ENCODE measurements around the gene SERTAD3. TPM values are rescaled to one million over a fixed set of nuclear protein-coding genes. Genes with fewer than 3 reads are reported as not detected.
A peak's percentile ranks its signal among the peaks of the same experiment; 100 is the strongest.

SERTAD3 gene
- total and polyA plus RNA-seq, 2 of the 8 experiments (the other 6 are each of a cell fraction or from before 2014, with no cell fraction given): 15.1 to 32.1 TPM

DNA sequence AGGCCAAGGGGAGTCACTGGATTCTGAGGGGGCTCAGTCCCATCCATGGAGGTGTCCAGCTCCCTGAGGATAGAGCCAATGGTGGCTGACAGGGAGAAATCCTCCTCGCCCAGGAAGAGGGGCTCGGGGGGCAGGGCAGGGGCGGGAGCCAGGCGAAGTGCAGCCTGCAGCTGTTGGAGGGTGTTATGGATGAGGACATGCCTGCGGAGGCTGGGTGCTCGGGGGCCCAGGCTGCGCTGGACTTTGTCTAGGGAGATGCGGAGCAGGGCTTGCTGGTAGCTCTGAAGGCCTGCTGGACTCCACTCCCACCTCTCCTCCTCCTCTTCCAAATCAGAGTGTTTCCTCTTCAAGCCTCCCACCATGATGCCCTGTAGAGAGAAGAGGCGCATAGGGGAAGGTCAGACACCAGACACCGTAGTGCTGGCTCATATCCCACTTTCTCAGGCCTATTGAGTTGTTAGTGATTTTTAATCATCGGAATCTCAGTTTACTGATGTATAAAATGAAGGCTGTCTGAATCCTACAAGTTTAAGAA, 2.3 kb downstream of the SERTAD3 start:
- Histone ChIP-seq H3K9ac (replicated peaks in 1 of 4; ENCODE audit: extremely low read depth in 1 of 4, low read depth in 3 of 4, low read length in 3 of 4) (0 out of 7 replicates have a peak overlapping the region, but pooled peaks of 1 of the 4 experiments have one; percentile 22), H2BK12ac (ENCODE audit: low read depth, low read length) (no peak overlapping the region), H4K91ac (replicated peaks; ENCODE audit: insufficient read length, low read length) (no peak overlapping the region), H2BK15ac (ENCODE audit: low read length) (no peak overlapping the region), H3K18ac (ENCODE audit: extremely low read depth, low read length) (no peak overlapping the region), H3K4ac (replicated peaks; ENCODE audit: insufficient read length, low read depth, low read length) (no peak overlapping the region), H2AFZ (ENCODE audit: low read length) (no peak overlapping the region), H3K27me3 (replicated peaks in 1 of 4; ENCODE audit: control insufficient read depth in 3 of 4, extremely low read depth in 1 of 4, insufficient read depth in 3 of 4, low read length in 3 of 4) (no peaks in the 10 kb centered on the region), H3K27ac (ENCODE audit: low read depth, low read length) (no peak overlapping the region), H2BK20ac (ENCODE audit: low read length) (no peak overlapping the region), H3K14ac (ENCODE audit: insufficient read length) (no peak overlapping the region), H3K4me2 (ENCODE audit: insufficient read depth in 1 of 2, low read depth in 2 of 2, low read length in 2 of 2) (peak overlapping the region; percentile 57 to 77; a peak in 2 of 4 replicates), H3K23me2 (ENCODE audit: low read depth, low read length) (peaks cover 7% of the 10 kb centered on the region; the same call in 1 of the 2 replicates), H4K5ac (ENCODE audit: insufficient read length, low read depth, low read length) (no peak overlapping the region), H2AK5ac (ENCODE audit: low read depth, low read length) (no peak overlapping the region), H2BK5ac (ENCODE audit: low read depth, low read length) (no peak overlapping the region), H4K8ac (ENCODE audit: extremely low read depth, insufficient read depth, low read length) (no peak overlapping the region), H3K9me3 (ENCODE audit: insufficient read depth in 2 of 2, low read depth in 1 of 2, low read length in 1 of 2) (no peaks in the 10 kb centered on the region), H3K36me3 (ENCODE audit: control insufficient read depth in 2 of 4, insufficient read depth in 4 of 4, low read length in 3 of 4) (peaks cover 9 to 17% (median 11%) of the 10 kb centered on the region in 4 experiments; a peak in 6 of 8 replicates), H3K4me1 (replicated peaks in 1 of 4; ENCODE audit: control insufficient read depth in 3 of 4, insufficient read depth in 4 of 4, low read length in 3 of 4) (peaks cover 3 to 9% (median 7%) of the 10 kb centered on the region in 4 experiments; a peak in 6 of 7 replicates), H3K79me1 (ENCODE audit: low read depth, low read length) (no peaks in the 10 kb centered on the region; the same call in 1 of the 2 replicates), H3K4me3 (ENCODE audit: extremely low read depth in 1 of 4, insufficient read depth in 2 of 4, low read depth in 3 of 4, low read length in 4 of 4) (peak overlapping the region in 1 of 4 experiments; percentile 97; a peak in 2 of 8 replicates), H3K79me2 (ENCODE audit: control insufficient read depth in 1 of 2, insufficient read depth in 2 of 2, low read length in 2 of 2) (peaks cover 0 to 23% of the 10 kb centered on the region in 2 experiments; a peak in 2 of 4 replicates), H3K23ac (ENCODE audit: insufficient read length) (no peak overlapping the region), H4K20me1 (replicated peaks in 1 of 2; ENCODE audit: control insufficient read depth in 1 of 2, insufficient read depth in 2 of 2, low read length in 2 of 2) (peaks cover 0 to 5% of the 10 kb centered on the region in 2 experiments), H3K56ac (replicated peaks; ENCODE audit: insufficient read length, low read depth, low read length) (no peak overlapping the region), H2BK120ac (replicated peaks; ENCODE audit: low read depth, low read length) (no peak overlapping the region)
- 83% methylated on average over 11 of the region's 11 CpGs; no CpG with 5 or more reads in 1 of the 2 experiments for WGBS, 2 experiments (ENCODE audit: extremely low coverage in 1 of 2, insufficient coverage in 1 of 2, insufficient read length in 1 of 2, insufficient replicate concordance in 2 of 2, low coverage in 1 of 2, low lambda C conversion rate in 2 of 2, missing lambda C conversion rate in 1 of 2)
- FAIRE-seq (no peak), DNase-seq (ENCODE audit: low read depth in 1 of 2, low spot score in 2 of 2) (no peak)
- CTCF ChIA-PET (ENCODE audit: partially characterized antibody): interaction anchor here (0.8 kb wide), 1 partner anchor 21 kb away, joined by 3 read pairs; no protein-coding TSS in a partner anchor
- POLR2A ChIA-PET (ENCODE audit: partially characterized antibody): interaction anchor here (1.1 to 4.4 kb wide), 5 partner anchors 8 to 32 kb away, joined by 3 to 40 read pairs (median 25); partner anchors contain the start of genes BLVRB, PRX and SPTBN4
- TF ChIP-seq, protein P1, sequence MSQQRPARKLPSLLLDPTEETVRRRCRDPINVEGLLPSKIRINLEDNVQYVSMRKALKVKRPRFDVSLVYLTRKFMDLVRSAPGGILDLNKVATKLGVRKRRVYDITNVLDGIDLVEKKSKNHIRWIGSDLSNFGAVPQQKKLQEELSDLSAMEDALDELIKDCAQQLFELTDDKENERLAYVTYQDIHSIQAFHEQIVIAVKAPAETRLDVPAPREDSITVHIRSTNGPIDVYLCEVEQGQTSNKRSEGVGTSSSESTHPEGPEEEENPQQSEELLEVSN (IDR thresholded peaks at IDR 0.05): no peak
- TF ChIP-seq ASH2L (IDR thresholded peaks at IDR 0.05; ENCODE audit: low read length): no peak
- TF ChIP-seq SIX5 (IDR thresholded peaks at IDR 0.05; ENCODE audit: low read depth, low read length): no peak
- no peak for TF ChIP-seq JUND (IDR thresholded peaks at IDR 0.05; ENCODE audit: low read length)
- TF ChIP-seq POLR2AphosphoS5 (IDR thresholded peaks at IDR 0.05; ENCODE audit: low read depth, low read length): no peak
- no peak for TF ChIP-seq FOSL1 (IDR thresholded peaks at IDR 0.05; ENCODE audit: insufficient read depth, low read depth, low read length)
- no peak for TF ChIP-seq CHD2 (IDR thresholded peaks at IDR 0.05; ENCODE audit: low read length)
- TF ChIP-seq SRF (IDR thresholded peaks at IDR 0.05; ENCODE audit: low read depth, low read length): no peak
- no peak for TF ChIP-seq BRCA1 (IDR thresholded peaks at IDR 0.05; ENCODE audit: low read depth, low read length)
- TF ChIP-seq BCL11A (IDR thresholded peaks at IDR 0.05; ENCODE audit: low read depth in 2 of 2, low read length in 2 of 2): no peak
- TF ChIP-seq CBX5 (IDR thresholded peaks at IDR 0.05; ENCODE audit: low read depth, low read length): no peak
- no peak for TF ChIP-seq BACH1 (IDR thresholded peaks at IDR 0.05; ENCODE audit: low read length)
- TF ChIP-seq CTBP2 (IDR thresholded peaks at IDR 0.05; ENCODE audit: borderline replicate concordance, insufficient read depth, insufficient read length, low read length): no peak
